ENCODE measurements around the gene NGLY1. TPM values are rescaled to one million over a fixed set of nuclear protein-coding genes. Genes with fewer than 3 reads are reported as not detected.

NGLY1 gene
- total RNA-seq, 1 donor from 2014 or later, result 23.3 TPM

DNA sequence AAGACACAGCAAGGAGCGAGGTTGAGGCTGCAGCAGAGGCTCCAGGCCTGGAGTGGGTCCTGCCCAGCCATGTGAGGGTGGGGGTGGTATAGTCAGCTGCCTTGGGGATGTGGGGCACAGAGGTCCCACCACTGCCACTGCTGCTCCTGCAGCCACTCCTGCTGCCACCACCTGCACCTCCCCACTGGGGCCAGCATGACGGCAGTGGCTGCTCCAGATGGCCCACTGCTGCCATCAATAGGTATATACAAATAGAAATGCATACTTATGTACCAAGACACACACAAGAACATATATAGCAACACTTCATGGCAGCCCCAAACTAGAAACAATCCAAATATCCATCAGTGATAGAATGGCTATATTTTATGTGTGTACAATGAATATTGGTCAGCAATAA is 108.6 kb downstream of the NGLY1 start:
- no peaks in the 10 kb centered on the region for H3K36me3 ChIP-seq (ENCODE audit: control insufficient read depth, insufficient read depth, low read length)
- H3K27me3 ChIP-seq (ENCODE audit: control insufficient read depth, insufficient read depth, low read length), result no peaks in the 10 kb centered on the region
- H3K4me3 ChIP-seq (ENCODE audit: low read depth, low read length), result no peak overlapping the region
- DNase-seq (ENCODE audit: low read depth), result no peak
- no peak for TF ChIP-seq CTCF (IDR thresholded peaks at IDR 0.05; ENCODE audit: insufficient read depth, low read length, poor library complexity, severe bottlenecking)

- no peak for TF ChIP-seq CTCF (IDR thresholded peaks at IDR 0.05; ENCODE audit: insufficient read depth, low read length, poor library complexity, severe bottlenecking)
Measured at GRCh38 chr3:25673738-25674298, 109.4 kb downstream of the NGLY1 start.

More at GRCh38 chr3:25673738-25674298, 109.4 kb downstream of the NGLY1 start:
- H3K4me3 ChIP-seq (ENCODE audit: low read depth, low read length), result no peak overlapping the region
- DNase-seq (ENCODE audit: low read depth), result no peak
- no peaks in the 10 kb centered on the region for H3K27me3 ChIP-seq (ENCODE audit: control insufficient read depth, insufficient read depth, low read length)
- no peaks in the 10 kb centered on the region for H3K36me3 ChIP-seq (ENCODE audit: control insufficient read depth, insufficient read depth, low read length)

Other genes with a start within 250 kb of the NGLY1 start
- gene TOP2B, start 118.5 kb downstream of the NGLY1 start, total RNA-seq, result 82.2 and 104 TPM in 2 replicates
- gene OXSM, start 6.6 kb upstream of the NGLY1 start, total RNA-seq, result 13.0 and 15.1 TPM in 2 replicates